A549 (cell line): Measurements from ENCODE around the gene CCL15.

ENCODE experiments used
- NR3C1 ChIP-seq: fragments of >200 bp; sonication (Bioruptor Twin); formaldehyde crosslinking; IDR thresholded peaks from 3 replicates; pipeline ENCODE4 v1.6.1; 2017
- POLR2A ChIP-seq: IDR thresholded peaks from 2 replicates; pipeline ENCODE4 v1.6.1; 2012; ENCODE audit warnings: mild to moderate bottlenecking, low read length
- ZNF302 ChIP-seq: fragments of 250-450 bp; sonication (Bioruptor Pico); IDR thresholded peaks from 2 replicates; pipeline ENCODE4 v1.9.0; 2021; ENCODE audit warnings: inconsistent platforms, mild to moderate bottlenecking, moderate library complexity
- TF ChIP-seq, protein P1 (sequence below): fragments of >200 bp; sonication (Bioruptor Twin); formaldehyde crosslinking; IDR thresholded peaks from 3 replicates; pipeline ENCODE4 v1.5.1; 2016
- TF ChIP-seq, protein P2 (sequence below): fragments of 200-600 bp; sonication (generic); IDR thresholded peaks from 2 replicates; pipeline ENCODE4 v1.6.1; 2016; ENCODE audit warnings: antibody characterized with exemption, mild to moderate bottlenecking, moderate library complexity
- TF ChIP-seq, protein P3 (sequence below): fragments of 250-450 bp; sonication (Bioruptor Pico); IDR thresholded peaks from 2 replicates; pipeline ENCODE4 v1.5.0; 2021; ENCODE audit warnings: mild to moderate bottlenecking, moderate library complexity, borderline replicate concordance

DNA sequence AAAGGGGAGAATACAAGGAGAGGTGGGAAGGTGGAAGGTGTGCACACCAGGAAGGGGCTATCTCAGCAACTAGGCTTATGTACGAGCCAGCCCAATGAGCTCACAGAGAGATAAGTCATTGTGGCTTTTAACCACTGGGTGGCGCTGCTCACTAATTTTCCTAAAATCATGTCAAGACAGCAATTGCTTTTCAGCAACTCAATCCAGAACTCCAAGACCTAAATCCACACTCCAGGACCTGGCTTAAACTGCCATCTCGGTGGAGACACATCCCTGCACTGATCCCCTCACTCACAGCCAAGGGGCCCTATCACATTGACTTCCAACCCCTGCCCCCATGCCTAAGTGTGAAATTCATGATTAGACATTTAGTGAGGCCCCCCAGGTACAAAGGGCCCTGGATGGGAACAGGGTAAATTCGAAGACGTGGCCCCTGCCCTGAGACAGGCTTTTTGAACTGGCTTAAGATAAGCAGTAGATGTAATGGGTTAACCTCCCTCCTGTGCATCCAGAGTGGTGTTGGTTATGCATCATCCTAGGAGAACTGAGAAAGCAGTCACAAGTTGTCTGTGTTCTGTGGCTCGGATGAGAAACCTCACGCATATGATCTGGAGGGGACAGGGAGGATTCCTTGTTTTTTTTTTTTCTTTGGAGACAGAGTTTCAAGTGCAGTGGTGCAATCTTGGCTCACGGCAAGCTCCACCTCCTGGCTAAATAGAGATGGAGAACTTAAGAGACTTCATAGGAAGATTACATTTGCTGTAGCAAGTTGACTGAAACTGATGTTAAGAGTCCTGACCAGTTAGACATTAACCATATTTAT is 31.6 kb downstream of the CCL15 start:
- TF ChIP-seq, protein P1, sequence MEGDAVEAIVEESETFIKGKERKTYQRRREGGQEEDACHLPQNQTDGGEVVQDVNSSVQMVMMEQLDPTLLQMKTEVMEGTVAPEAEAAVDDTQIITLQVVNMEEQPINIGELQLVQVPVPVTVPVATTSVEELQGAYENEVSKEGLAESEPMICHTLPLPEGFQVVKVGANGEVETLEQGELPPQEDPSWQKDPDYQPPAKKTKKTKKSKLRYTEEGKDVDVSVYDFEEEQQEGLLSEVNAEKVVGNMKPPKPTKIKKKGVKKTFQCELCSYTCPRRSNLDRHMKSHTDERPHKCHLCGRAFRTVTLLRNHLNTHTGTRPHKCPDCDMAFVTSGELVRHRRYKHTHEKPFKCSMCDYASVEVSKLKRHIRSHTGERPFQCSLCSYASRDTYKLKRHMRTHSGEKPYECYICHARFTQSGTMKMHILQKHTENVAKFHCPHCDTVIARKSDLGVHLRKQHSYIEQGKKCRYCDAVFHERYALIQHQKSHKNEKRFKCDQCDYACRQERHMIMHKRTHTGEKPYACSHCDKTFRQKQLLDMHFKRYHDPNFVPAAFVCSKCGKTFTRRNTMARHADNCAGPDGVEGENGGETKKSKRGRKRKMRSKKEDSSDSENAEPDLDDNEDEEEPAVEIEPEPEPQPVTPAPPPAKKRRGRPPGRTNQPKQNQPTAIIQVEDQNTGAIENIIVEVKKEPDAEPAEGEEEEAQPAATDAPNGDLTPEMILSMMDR: peak; percentile 93
- TF ChIP-seq POLR2A (no peak), NR3C1 (no peak), ZNF302 (CRISPR knock-in tag) (no peak)
- TF ChIP-seq, protein P2, sequence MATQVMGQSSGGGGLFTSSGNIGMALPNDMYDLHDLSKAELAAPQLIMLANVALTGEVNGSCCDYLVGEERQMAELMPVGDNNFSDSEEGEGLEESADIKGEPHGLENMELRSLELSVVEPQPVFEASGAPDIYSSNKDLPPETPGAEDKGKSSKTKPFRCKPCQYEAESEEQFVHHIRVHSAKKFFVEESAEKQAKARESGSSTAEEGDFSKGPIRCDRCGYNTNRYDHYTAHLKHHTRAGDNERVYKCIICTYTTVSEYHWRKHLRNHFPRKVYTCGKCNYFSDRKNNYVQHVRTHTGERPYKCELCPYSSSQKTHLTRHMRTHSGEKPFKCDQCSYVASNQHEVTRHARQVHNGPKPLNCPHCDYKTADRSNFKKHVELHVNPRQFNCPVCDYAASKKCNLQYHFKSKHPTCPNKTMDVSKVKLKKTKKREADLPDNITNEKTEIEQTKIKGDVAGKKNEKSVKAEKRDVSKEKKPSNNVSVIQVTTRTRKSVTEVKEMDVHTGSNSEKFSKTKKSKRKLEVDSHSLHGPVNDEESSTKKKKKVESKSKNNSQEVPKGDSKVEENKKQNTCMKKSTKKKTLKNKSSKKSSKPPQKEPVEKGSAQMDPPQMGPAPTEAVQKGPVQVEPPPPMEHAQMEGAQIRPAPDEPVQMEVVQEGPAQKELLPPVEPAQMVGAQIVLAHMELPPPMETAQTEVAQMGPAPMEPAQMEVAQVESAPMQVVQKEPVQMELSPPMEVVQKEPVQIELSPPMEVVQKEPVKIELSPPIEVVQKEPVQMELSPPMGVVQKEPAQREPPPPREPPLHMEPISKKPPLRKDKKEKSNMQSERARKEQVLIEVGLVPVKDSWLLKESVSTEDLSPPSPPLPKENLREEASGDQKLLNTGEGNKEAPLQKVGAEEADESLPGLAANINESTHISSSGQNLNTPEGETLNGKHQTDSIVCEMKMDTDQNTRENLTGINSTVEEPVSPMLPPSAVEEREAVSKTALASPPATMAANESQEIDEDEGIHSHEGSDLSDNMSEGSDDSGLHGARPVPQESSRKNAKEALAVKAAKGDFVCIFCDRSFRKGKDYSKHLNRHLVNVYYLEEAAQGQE: no peak
- TF ChIP-seq, protein P3, sequence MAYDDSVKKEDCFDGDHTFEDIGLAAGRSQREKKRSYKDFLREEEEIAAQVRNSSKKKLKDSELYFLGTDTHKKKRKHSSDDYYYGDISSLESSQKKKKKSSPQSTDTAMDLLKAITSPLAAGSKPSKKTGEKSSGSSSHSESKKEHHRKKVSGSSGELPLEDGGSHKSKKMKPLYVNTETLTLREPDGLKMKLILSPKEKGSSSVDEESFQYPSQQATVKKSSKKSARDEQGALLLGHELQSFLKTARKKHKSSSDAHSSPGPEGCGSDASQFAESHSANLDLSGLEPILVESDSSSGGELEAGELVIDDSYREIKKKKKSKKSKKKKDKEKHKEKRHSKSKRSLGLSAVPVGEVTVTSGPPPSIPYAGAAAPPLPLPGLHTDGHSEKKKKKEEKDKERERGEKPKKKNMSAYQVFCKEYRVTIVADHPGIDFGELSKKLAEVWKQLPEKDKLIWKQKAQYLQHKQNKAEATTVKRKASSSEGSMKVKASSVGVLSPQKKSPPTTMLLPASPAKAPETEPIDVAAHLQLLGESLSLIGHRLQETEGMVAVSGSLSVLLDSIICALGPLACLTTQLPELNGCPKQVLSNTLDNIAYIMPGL (CRISPR knock-in tag): no peak
